Measurements from ENCODE around the gene CAST. TPM values are rescaled to one million over a fixed set of nuclear protein-coding genes. Genes with fewer than 3 reads are reported as not detected.

The CAST gene
- total RNA-seq, 2 donors from 2014 or later = 251 to 256 TPM

DNA sequence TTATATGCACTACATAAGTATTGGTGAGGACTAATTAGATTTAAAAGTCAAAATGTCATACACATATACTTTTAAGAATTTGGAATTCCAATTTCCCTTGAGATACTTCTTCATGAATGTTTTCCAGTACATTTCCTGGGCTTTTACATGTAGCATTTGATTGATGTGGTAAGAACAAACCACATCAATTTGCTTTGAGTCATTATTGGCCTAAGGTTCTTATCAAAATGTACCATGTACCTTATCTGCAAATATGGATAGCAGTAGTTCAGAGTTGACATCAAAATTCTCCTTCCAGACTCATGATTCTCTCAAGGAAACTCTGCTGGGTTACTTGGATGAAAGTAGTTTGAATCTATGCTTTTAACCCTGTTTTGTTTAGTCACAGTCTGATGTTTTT lies 2.5 kb downstream of the CAST start:
- H3K4me1 ChIP-seq (replicated peaks) = peaks cover 5% of the 10 kb centered on the region
- H3K9me3 ChIP-seq = no peaks in the 10 kb centered on the region
- peak overlapping the region in 1 of 2 donors; percentile 95 for H3K27ac ChIP-seq

DNA sequence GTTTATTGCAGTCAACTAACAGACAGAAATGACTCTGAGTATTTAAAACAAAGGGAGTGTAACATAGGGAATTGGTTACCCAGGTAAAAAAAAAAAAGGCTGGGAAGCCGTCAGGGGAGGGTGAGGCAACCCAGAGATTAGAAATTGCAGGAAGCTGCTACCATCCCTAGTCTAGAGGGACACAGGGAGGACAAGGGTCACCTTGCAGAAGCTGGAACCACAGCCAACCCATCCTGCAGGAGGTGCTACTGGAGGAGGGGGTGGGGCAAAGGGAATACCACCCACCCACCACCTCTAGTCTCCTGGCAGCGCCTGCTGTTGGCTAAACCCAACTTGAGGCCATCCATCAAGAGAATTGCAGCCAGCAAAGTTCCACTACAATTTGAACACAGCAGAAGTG lies 6.5 kb downstream of the CAST start:
- TF ChIP-seq POLR2A (IDR thresholded peaks at IDR 0.05) = no peak
- TF ChIP-seq, protein P1, sequence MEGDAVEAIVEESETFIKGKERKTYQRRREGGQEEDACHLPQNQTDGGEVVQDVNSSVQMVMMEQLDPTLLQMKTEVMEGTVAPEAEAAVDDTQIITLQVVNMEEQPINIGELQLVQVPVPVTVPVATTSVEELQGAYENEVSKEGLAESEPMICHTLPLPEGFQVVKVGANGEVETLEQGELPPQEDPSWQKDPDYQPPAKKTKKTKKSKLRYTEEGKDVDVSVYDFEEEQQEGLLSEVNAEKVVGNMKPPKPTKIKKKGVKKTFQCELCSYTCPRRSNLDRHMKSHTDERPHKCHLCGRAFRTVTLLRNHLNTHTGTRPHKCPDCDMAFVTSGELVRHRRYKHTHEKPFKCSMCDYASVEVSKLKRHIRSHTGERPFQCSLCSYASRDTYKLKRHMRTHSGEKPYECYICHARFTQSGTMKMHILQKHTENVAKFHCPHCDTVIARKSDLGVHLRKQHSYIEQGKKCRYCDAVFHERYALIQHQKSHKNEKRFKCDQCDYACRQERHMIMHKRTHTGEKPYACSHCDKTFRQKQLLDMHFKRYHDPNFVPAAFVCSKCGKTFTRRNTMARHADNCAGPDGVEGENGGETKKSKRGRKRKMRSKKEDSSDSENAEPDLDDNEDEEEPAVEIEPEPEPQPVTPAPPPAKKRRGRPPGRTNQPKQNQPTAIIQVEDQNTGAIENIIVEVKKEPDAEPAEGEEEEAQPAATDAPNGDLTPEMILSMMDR (IDR thresholded peaks at IDR 0.05) = no peak
- no peak for TF ChIP-seq POLR2AphosphoS5 (IDR thresholded peaks at IDR 0.05)
- H3K36me3 ChIP-seq = no peaks in the 10 kb centered on the region
- no peaks in the 10 kb centered on the region for H3K9me3 ChIP-seq
- no peak overlapping the region for H3K27ac ChIP-seq
- WGBS = 94% methylated on average over 2 of the region's 2 CpGs
- no peaks in the 10 kb centered on the region for H3K27me3 ChIP-seq (replicated peaks; ENCODE audit: insufficient read depth)
- no peak for DNase-seq (ENCODE audit: low spot score)
- H3K4me3 ChIP-seq = no peak overlapping the region
- intact Hi-C loops (cut with DNase I) = no loop called here
- H3K4me1 ChIP-seq (replicated peaks) = peaks cover 5% of the 10 kb centered on the region

More for the DNA sequence above, 2.5 kb downstream of the CAST start:
- Histone ChIP-seq H3K4me3 (no peak overlapping the region), H3K36me3 (no peaks in the 10 kb centered on the region), H3K27me3 (replicated peaks; ENCODE audit: insufficient read depth) (no peaks in the 10 kb centered on the region)
- DNase-seq (ENCODE audit: low spot score) = no peak
- intact Hi-C loops (cut with DNase I) = no loop called here
- no peak for TF ChIP-seq POLR2A (IDR thresholded peaks at IDR 0.05)
- TF ChIP-seq, protein P1 (IDR thresholded peaks at IDR 0.05) = no peak

DNA sequence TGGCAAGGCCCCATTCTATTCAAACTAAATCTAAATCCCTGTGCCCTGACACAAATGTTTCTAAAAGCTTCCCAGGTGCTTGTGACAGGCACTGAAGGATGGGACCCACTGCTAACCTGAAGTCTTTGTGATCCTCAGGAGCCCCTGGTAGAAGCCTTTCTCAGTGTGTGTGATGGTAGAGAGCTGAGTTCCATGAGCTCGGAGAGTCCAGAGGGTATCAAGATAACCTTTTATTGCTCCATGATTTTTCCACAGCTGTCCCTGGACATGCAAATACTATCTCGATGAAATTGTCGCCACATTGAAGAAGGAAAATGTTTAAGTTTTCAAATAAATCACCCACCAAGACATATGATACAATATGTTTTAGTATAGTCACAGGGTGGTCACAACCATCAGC lies 7.7 kb downstream of the CAST start:
- Histone ChIP-seq H3K4me3 (no peak overlapping the region), H3K9me3 (no peaks in the 10 kb centered on the region), H3K4me1 (replicated peaks) (peaks cover 5% of the 10 kb centered on the region), H3K36me3 (no peaks in the 10 kb centered on the region), H3K27me3 (replicated peaks; ENCODE audit: insufficient read depth) (no peaks in the 10 kb centered on the region), H3K27ac (no peak overlapping the region)
- intact Hi-C loops (cut with DNase I) = no loop called here
- no peak for TF ChIP-seq POLR2AphosphoS5 (IDR thresholded peaks at IDR 0.05)
- TF ChIP-seq POLR2A (IDR thresholded peaks at IDR 0.05) = no peak
- TF ChIP-seq, protein P1 (IDR thresholded peaks at IDR 0.05) = no peak
- WGBS = 85% methylated on average over 3 of the region's 3 CpGs
- DNase-seq (ENCODE audit: low spot score) = no peak

DNA sequence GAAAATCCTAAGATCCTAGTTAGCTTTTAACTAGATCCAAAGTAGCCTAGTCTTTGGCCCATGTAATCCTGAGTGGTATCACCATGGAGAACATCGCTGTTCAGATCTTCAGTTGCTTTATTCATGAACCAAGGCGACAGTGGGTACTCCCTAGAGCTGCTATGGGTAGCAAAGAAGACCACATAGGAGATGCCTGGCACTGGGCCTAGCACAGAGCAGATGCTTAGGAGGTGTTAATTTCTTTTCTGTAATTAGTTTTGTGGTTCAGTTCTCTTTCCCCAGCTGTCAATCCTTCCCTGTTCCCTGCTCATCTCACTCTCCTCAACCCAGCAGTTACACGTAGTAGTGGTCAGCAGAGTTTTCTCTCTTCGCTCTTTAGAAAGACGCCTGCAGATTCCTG lies 9.3 kb downstream of the CAST start:
- Histone ChIP-seq H3K27ac (no peak overlapping the region), H3K4me1 (replicated peaks) (peaks cover 7% of the 10 kb centered on the region), H3K27me3 (replicated peaks; ENCODE audit: insufficient read depth) (no peaks in the 10 kb centered on the region), H3K9me3 (no peaks in the 10 kb centered on the region), H3K4me3 (no peak overlapping the region), H3K36me3 (no peaks in the 10 kb centered on the region)
- TF ChIP-seq POLR2A (IDR thresholded peaks at IDR 0.05) (no peak), POLR2AphosphoS5 (IDR thresholded peaks at IDR 0.05) (no peak)
- TF ChIP-seq, protein P1 (IDR thresholded peaks at IDR 0.05) = no peak
- WGBS = 98% methylated on average over 5 of the region's 5 CpGs
- no peak for DNase-seq (ENCODE audit: low spot score)
- intact Hi-C loops (cut with DNase I) = no loop called here

DNA sequence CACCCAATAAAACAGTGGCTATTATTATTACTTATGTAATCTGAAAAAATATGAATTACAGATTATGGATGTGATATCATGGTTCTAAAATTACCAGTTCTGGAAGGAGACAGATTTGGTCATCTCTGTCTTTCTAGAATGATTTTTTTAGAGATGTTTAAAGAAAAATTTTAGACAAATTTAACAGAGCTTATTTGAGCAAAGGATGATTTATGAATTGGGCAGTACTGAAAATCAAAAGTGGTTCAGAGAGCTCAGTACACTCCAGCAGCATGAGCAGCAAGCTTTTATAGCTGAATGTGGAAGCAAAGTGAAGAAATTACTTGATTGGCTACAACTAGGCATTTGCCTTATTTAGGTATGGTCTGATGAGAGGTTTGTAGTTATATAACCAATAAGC lies 11.0 kb downstream of the CAST start:
- H3K27me3 ChIP-seq (replicated peaks; ENCODE audit: insufficient read depth) = no peaks in the 10 kb centered on the region
- no peak for DNase-seq (ENCODE audit: low spot score)
- no peak overlapping the region for H3K4me3 ChIP-seq
- H3K9me3 ChIP-seq = no peaks in the 10 kb centered on the region
- TF ChIP-seq POLR2AphosphoS5 (IDR thresholded peaks at IDR 0.05) = no peak
- TF ChIP-seq, protein P1 (IDR thresholded peaks at IDR 0.05) = no peak
- no peak for TF ChIP-seq POLR2A (IDR thresholded peaks at IDR 0.05)
- peaks cover 7% of the 10 kb centered on the region for H3K4me1 ChIP-seq (replicated peaks)
- no peaks in the 10 kb centered on the region for H3K36me3 ChIP-seq
- intact Hi-C loops (cut with DNase I) = no loop called here
- H3K27ac ChIP-seq = no peak overlapping the region
